Inflammatory macrophage treated with lipopolysaccharide for 4 hours (primary cell): Measurements from ENCODE around the gene TRABD2B.
"Not testable (repeated sequence)": the region's sequence is repeated elsewhere in the genome, so short reads cannot be mapped to it uniquely, and the experiment has no call there.

Experiments
- DNase-seq: peaks from one replicate; pipeline ENCODE4 v3.0.0-alpha.2; 2020

Gene TRABD2B

DNA sequence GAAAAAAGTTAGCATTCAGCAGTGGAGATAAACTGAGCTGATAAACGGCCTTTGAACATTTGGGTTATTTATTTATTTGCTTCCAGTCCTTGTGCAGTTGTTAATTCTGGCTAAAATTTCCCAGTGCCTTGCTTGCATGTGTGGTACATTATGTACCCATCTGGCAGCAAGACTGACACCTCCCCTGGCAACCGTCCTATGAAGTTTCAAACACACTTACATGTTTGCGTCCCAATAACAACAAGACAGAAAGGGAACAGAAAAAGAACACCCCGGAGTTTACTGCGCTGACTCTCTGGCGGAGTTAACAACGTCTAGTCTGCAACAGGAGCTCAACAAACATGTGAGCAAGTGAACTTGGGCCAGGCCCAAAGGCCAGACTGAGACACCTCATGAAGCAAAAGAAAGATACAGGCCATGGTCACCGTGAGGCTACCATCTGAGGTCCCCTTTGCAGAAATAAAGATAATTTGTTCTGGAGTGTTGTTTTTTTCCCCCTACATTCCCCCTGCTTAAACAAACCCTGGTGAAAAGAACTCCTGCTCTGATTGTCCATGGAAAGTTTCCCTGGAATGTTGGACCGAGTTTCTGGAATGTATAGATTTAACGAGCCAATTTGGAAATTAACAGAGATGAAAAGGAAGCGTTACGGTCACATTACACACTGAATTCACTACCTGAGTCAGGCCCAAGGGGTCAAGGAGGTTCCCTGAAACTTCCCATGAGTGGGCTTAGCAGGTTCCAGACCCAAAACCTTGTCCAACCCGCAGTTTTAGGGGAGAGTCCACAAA lies 33.4 kb downstream of the TRABD2B start:
- no peak for DNase-seq

DNA sequence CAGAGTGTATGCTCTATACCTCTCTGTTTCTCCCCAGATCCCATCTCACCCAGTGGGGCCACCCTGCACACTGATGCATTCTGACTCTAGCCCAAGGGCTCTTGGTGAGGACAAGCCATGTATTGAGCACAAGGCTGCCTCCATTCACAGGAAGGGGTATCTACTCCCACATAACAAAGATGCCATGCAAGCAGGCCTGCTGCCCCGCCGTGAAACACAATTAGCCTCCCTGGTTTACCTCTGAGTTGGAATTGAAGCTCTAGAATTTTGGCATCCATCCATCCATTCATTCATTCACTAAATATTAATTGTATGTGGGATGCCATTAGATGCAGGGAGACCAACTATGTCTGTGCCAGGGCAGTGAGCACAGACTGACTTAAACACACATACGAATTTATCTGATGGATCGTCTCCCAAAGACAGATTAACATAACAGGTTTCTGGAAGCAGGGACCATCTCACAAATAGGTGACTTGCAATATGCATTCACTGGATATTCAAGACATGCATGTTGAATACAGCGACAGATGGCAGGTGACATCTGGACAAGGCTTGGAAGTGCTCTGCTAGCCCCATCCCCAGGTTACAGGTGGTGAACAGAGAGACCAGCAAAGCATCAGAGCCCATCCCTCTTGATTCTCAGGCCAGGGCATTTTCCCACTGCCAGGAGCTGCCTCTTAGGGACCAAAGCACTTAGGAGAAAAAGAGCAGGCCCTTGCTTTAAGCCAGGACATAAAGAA lies 34.3 kb downstream of the TRABD2B start:
- DNase-seq = no peak

DNA sequence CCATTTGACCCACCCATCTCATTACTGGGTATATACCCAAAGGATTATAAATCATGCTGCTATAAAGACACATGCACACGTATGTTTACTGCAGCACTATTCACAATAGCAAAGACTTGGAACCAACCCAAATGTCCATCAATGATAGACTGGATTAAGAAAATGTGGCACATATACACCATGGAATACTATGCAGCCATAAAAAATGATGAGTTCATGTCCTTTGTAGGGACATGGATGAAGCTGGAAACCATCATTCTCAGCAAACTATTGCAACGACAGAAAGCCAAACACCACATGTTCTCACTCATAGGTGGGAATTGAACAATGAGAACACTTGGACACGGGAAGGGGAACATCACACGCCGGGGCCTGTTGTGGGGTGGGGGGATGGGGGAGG lies 35.4 kb downstream of the TRABD2B start:
- not testable (repeated sequence) for DNase-seq

DNA sequence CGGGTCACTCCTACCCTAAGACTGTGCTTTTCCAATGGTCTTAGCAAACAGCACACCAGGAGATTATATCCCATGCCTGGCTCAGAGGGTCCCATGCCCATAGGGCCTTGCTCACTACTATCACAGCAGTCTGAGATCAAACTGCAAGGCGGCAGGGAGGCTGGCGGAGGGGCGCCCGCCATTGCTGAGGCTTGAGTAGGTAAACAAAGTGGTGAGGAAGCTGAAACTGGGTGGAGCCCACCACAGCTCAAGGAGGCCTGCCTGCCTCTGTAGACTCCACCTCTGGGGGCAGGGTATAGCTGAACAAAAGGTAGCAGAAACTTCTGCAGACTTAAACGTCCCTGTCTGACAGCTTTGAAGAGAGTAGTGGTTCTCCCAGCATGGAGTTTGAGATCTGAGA lies 40.7 kb downstream of the TRABD2B start:
- DNase-seq = not testable (repeated sequence)

DNA sequence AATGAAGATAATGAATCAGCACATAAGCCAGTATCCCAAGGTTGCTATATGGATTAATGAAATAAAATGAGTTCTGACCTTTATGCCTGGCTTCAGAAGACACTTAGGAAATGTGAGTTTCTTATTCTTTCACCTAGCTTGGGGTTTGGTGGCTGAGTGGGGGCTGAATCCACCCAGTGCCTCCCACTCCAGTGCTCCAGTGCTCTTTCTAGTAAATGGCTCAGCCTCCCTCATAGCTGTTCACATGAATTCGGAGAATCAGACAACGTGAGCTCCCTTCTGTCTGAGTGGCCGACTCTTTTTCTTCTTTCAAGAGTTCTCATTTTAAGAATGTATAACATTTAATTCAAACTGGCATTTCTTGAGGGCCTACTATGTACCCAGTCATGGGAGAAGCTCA lies 43.5 kb downstream of the TRABD2B start:
- no peak for DNase-seq

DNA sequence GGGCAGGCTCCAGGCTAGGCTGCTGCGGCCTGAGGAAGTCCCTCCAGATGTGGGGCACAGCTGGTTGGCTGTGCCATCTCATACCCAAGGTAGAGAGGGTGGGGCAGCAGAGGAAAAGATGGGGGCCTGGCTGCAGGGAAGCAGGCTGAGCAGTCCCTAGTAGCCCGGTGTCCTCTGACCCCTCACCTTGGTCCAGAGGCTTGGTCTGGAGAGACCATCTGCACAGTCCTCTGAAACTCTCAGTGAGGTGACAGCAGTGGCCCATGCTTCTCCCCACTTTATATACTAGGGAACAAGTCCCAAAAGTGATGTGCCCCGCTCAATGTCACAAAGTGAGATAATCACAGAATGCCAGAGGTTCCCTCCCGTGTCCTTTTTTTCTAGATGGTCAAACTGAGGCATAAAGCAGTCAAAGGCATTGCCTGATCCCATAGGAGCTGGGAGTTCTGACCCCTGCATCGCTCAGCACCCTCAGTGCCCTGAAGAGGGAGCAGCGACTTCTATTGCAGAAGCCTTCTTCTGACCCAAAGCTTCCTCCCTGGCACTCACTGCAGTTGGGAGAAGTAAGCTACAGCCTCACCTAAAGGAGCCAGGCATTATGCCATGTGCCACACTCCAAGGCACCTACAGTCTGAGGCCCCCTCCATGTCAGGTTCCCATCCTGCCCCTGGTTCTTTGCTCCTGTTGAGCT lies 45.5 kb downstream of the TRABD2B start:
- DNase-seq = no peak

DNA sequence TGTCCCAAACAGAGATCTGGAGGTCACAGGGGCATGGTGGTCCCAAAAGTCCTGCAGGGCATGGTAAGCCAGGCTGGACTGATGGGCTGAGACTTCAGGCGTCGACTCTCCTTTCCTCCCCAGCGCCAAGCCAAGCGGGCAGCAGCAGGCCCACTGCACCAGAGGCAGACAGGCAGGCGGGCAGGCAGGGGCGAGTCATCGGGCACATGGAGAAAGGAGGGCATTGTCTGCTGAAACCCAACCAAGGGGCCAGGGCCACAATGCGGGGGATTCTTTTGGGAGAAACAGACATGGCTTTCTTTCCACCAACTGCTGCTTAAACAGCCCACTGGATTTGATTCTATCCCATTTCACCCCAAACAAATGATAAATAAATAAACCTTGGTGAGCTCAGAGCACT lies 46.2 kb downstream of the TRABD2B start:
- DNase-seq = no peak

DNA sequence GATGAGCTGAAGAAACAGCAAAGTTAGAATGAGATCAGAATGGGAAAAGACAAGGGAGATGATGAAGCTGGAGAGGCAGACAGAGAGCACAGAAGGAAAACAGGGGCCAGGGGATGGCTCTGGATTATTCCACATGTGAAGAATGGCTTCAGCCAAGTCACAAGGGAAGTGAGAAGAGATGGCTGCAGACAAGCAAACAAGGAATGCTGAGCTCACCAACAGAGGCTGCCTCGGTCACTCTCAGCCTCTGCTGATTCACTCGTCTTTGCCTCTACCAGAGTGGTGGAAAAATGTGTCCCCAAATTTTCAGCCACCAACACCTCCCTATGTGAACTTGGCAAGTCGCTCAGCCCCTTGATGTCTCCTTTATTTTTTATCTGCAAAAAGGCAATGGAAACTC lies 46.7 kb downstream of the TRABD2B start:
- no peak for DNase-seq

DNA sequence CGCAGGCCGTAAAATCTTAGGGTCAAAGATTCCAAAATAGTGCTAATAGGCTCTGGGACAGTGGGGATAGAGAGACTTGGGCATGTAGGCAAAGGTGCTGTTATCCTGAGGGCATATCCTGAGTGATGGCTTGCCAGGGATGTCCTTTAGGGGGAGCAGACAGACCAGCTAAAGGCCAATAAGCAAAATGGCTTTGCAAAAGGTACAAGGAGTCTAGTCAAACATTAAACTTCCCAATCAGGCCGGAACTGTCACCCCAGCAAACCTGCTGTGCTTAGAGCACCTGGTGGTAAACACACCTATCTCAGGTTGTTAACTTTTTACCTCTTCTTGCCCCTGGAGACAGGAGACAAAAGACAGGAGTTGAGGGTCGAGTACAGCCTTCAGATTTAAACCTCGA lies 49.1 kb downstream of the TRABD2B start:
- DNase-seq = no peak

DNA sequence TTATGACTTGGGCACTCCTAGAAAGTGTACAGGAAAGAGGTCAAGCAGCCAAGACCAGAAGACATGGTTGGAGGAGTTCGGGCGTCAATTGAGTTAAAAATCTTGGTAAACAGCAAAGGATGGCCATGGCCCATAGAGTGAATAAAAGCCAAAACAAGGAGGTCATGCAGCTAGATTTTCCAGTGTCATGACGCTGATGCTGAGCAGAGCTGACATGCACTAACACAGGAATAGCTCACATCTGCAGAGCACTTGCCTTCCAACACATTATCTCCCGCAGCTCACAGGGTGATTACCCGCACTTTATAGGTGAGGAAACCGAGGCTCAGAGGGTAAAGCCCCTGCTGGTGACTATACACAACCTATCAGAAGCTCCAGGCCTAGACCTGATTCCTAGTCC lies 49.7 kb downstream of the TRABD2B start:
- no peak for DNase-seq

DNA sequence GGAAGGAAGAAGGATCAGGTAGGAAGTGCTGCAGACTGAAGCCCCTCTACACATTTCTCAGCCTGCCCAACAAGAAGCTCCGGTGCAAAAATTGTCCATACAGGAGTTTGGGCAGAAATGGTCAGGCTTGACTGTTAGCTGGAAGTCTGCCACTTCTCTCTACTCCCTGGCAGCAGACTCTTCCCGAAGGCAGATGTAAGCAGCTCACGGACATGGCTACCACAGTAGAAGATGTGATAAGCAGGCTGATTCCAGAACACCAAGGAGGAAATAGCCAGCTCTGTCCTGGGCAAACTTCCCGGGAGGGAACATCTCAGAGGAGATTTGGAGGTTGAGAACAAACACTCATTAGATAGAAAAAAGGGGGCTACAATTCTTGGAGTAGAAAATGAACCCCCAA lies 52.6 kb downstream of the TRABD2B start:
- no peak for DNase-seq

DNA sequence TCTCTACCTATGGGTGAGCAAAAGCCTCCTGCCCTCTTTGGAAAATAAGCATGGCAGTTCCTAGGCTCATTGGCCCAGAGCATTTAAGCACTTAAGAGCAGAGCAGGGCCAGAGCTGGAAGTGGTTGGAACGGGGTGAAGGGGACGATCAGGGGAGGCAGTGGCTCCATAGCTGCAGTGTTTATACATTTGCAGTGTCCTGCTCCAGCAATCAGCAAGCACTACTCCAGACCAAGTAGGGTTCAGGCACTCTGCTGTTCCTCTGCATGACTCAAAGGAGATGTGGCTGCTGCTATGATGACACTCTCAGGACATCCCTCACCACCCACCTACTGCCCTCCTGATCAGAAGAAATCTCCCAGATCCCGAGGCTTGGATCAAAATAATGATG lies 55.0 kb downstream of the TRABD2B start:
- DNase-seq = no peak

DNA sequence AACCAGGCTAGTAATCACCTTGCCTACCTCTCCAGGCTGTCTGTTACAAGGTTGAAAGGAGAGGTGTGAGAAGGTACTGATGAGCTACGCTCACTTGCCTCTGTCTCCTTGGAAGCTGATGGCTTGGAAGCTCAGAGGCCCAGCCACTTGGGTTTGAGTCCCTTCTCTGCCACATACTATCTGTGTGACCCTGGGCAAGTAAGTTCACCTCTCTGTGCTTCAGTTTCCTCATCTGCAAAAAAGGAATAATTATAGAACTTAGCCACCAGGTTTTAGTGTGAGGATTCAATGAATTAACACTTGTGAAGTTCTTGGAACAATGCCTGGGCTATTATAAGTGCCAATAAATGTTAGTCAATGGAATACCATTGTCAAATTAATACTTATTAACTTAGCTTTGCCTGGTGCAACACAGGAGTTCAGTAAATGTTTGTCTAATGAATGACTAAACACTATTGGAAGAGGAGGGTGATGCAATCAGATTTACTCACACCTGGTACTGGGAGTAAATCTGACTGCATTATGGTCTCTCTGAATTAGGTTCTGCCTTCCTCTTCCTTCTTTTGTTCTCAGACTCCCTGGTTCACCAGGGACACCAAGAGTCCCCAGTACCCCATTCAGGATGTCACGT lies 55.5 kb downstream of the TRABD2B start:
- DNase-seq = no peak

DNA sequence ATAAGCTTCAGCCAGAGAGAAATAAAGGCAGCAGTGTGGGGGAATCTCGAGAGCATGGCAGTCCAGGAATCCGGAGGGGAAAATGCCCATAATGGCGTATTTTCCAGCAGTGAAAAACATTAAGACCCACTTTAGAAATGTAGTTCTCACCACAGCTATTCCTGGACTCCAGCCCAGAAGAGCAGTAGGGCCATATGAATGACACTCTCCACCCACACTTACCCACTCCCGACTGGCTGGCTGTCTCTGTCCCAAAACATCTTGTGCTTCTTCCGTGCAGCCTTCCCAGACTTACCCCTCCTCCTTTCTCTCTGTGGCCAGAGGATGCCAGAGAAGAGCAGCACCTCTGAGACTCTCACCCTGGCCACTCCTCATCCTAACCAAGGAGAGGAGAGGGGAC lies 56.4 kb downstream of the TRABD2B start:
- no peak for DNase-seq

DNA sequence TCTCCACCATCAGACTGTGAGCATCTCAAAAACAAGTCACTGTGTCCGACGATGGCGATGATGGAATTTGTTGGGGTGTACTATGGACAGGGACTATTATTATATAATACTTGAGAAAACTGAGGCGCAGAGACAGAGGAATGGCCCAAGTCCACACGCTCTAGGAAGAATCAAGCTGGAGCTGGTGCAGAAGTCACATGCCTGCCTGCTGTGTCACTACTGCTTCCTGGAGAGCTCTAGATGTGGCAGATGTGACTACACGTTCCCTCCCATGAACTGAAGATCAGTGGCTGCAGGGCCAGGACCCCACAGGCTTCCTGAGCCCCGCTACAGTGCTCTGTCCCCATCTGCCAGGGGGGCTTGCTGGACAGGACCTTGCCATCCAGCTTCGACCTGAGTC lies 56.9 kb downstream of the TRABD2B start:
- no peak for DNase-seq

DNA sequence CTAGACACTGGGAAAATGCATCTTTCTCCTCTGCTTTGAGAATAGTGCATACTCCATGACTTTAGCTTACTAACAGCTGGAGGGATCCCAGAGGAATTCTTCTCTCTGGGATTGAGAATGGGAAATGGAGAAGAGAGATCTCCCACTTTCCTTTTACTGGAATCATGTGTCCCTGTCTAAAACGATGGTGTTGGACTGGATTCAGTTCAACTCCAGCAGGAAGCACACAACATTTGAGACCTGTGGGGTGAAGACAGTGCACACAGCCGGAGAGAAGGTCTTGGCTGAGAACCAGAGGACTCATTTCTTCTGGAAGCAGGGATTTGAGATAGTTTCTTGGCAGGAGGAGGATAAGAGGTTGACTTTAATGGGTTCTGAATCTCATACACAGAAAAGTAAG lies 58.7 kb downstream of the TRABD2B start:
- no peak for DNase-seq

DNA sequence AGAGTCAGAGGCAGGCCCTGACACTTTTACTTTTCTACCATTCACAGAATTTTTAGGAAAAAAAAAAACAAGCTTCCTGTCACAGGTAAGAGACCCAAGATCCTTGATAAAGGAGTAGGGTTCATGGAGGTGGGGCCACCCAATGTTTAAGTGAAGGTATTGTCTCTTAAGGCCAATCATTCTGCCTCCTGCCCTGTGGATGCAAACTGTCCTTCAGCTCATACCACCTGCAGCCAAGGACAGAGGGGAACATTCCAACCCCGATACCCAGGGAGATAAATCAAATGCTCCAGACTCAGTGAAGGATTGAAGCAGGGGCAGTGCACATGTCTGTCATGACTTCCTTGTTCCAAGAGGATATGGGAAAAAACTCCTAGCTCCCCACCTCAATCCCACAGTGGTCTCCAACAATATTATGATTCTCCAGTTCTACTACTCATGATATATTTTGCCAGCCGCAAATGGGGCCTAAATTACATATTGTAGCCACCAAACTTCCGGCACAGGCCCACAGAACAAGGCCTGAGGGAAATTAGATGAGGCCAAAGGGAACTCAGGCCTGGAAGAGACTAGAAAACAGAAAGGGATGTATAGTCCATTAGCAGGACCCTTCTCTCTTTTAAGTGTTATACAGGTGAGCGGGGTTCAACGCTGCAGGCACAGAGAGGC lies 59.5 kb downstream of the TRABD2B start:
- no peak for DNase-seq

DNA sequence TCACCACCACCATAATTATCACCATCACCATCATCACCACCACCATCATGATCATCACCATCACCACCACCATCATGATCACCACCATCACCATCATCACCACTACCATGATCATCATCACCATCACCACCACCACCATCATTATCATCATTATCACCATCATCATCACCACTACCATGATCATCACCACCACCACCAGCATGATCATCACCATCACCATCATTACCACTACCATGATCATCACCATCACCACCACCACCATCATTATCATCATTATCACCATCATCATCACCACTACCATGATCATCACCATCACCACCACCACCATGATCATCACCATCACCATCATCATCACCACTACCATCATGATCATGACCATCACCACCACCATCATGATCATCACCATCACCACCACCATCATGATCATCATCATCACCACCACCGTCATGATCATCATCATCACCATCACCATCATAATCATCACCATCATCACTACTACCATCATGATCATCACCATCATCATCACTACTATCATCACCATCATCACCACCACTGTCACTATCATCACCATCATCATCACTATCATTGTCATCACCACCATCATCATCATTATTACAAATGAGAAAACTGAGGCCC lies 60.2 kb downstream of the TRABD2B start:
- no peak for DNase-seq

DNA sequence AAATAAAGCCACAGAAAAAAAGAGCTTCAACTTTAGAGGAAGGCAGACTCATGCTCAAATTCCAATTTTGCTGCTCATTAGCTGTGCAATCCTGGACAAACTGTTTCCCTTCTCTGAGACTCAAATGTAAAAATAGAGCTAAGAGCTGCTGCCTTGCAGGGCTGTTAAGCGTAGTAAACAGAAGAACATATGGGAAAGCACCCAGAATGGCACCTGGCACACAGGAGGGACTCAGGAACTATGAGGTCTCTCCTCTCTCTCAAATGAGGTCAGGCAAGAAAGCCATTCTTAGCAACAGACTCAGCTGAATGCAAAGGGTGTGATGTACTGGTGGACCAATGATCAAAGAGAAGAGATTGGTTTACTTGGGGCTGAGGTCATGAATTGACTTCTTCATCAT lies 61.3 kb downstream of the TRABD2B start:
- no peak for DNase-seq

DNA sequence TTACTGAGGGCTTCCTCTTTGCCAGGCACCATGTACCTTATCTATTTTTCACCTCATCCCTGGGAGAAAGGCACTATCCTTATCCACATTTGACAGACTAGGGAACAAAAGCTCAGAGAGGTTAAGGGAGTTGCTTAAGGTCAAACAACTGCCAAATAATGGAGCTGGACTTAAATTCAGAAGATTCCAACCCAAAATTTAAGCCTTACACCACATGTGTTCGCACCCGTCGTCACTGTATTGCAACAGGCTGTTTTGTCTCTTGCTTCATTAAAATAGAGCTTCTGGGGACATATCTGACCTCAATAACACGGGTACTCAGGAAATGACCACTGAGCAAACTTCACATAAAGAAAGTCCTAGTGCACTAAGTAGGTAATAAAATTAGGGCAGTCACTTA lies 62.0 kb downstream of the TRABD2B start:
- no peak for DNase-seq

DNA sequence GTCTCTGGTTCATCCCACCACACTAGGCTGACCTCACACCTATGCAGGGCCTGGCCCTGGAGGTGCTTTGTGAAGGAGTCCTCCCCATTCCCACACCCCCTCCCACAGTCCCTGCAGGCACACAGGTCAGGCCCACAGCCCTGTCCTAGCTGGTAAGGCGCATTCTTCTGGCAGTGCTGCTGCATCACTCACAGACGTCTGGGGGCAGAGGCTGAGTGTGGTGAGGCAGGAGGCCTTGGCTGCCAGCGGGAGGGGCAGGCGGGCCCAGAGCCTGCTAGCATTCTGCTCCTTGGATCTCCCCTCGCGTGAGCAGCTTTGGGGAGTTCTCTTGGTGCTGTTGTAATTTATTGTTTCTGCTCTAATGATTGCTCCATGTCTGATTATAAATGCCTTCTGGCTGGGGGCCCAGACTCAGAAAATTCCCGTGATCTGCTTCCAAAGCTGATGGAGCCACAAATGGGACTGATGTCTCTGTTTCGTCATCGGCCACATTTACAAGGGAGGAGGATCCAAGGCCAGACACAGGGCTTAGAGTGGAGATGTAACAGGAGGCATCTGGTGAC lies 62.9 kb downstream of the TRABD2B start:
- no peak for DNase-seq

DNA sequence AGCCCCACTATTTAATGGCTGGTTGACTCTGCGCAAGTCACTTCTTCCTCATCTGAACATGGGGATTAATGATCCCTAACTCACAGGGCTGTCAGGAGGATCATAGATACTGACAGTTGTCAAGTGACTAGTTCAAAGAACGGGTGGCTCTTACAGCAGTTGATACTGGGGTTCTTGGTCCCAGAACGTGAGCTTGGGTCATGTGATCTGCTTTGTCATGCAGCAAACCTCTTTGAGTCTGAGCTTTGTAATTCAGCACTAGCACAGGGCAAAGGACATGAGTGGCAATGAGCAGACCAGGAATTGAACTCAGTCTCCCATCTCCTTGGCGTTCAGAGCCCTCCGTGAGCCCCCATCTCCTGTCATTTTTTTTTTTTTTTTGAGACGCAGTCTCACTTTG lies 64.4 kb downstream of the TRABD2B start:
- DNase-seq = no peak
